ENCODE measurements around the gene UVSSA. TPM values are rescaled to one million over a fixed set of nuclear protein-coding genes. Genes with fewer than 3 reads are reported as not detected.
A peak's percentile ranks its signal among the peaks of the same experiment; 100 is the strongest.

The UVSSA gene
- total RNA-seq, 1 experiment from 2014 or later = 40.4 TPM

- H3K4me1 Mint-ChIP-seq = 0 out of 2 replicates have a peak, but pooled peaks cover 3% of the 10 kb centered on the region
- POLR2A ChIA-PET = no interaction called here
- ATAC-seq = no peak
- no peak overlapping the region for H3K27ac Mint-ChIP-seq
- peak; percentile 10 for DNase-seq (ENCODE audit: low spot score)
- no peaks in the 10 kb centered on the region for H3K9me3 Mint-ChIP-seq
- TF ChIP-seq ZNF263 (CRISPR knock-in tag; IDR thresholded peaks at IDR 0.05; ENCODE audit: low read depth) = no peak
- no peak for TF ChIP-seq EMX1 (CRISPR knock-in tag; IDR thresholded peaks at IDR 0.05)
- no peak for TF ChIP-seq NFE2L1 (CRISPR knock-in tag; IDR thresholded peaks at IDR 0.05)
- no peaks in the 10 kb centered on the region for H3K27me3 Mint-ChIP-seq (ENCODE audit: low read depth)
- CTCF ChIA-PET = interaction anchor here (1.3 kb wide), 1 partner anchor 144 kb away, joined by 4 read pairs; no protein-coding TSS in a partner anchor
- no peak overlapping the region for H3K4me3 Mint-ChIP-seq
- H3K36me3 Mint-ChIP-seq = peaks cover 12% of the 10 kb centered on the region; the same call in 1 of the 2 replicates
Observed at GRCh38 chr4:1367936-1368289, 20.9 kb downstream of the UVSSA start.

- TF ChIP-seq ZNF121 (CRISPR knock-in tag; IDR thresholded peaks at IDR 0.05) (peak; percentile 66; the same call in 1 of the 2 replicates), ZNF281 (CRISPR knock-in tag; IDR thresholded peaks at IDR 0.05) (no peak)
- CTCF ChIA-PET = interaction anchor here (0.8 to 1.6 kb wide), 4 partner anchors 13 to 261 kb away, joined by 3 to 7 read pairs (median 4); no protein-coding TSS in a partner anchor
- Mint-ChIP-seq H3K9me3 (no peaks in the 10 kb centered on the region), H3K27ac (no peak overlapping the region), H3K4me1 (0 out of 2 replicates have a peak, but pooled peaks cover 3% of the 10 kb centered on the region), H3K27me3 (ENCODE audit: low read depth) (no peaks in the 10 kb centered on the region), H3K4me3 (no peak overlapping the region), H3K36me3 (peaks cover 10% of the 10 kb centered on the region; the same call in 1 of the 2 replicates)
- peak; percentile 53 for DNase-seq (ENCODE audit: low spot score)
- POLR2A ChIA-PET = interaction anchor here (0.8 kb wide), 1 partner anchor 305 kb away, joined by 3 read pairs; no protein-coding TSS in a partner anchor
- peak; percentile 65 for ATAC-seq
Observed at GRCh38 chr4:1368421-1369090, 21.5 kb downstream of the UVSSA start.

GRCh38 chr4:1369091-1369450, 22.1 kb downstream of the UVSSA start:
- Mint-ChIP-seq H3K27ac (no peak overlapping the region), H3K27me3 (ENCODE audit: low read depth) (no peaks in the 10 kb centered on the region; the same call in 1 of the 2 replicates), H3K4me3 (no peak overlapping the region)
- TF ChIP-seq AFF4 (CRISPR knock-in tag; IDR thresholded peaks at IDR 0.05; ENCODE audit: borderline replicate concordance) = no peak
- no peak for TF ChIP-seq ZNF281 (CRISPR knock-in tag; IDR thresholded peaks at IDR 0.05)
- no peak for TF ChIP-seq SMAD4 (CRISPR knock-in tag; IDR thresholded peaks at IDR 0.05)
- TF ChIP-seq ELF4 (CRISPR knock-in tag; IDR thresholded peaks at IDR 0.05; ENCODE audit: low read depth) = no peak
- no peak for TF ChIP-seq ZNF425 (CRISPR knock-in tag; conservative IDR thresholded peaks at IDR 0.05)
- no peak for TF ChIP-seq FOXJ3 (CRISPR knock-in tag; IDR thresholded peaks at IDR 0.05; ENCODE audit: borderline replicate concordance)
- TF ChIP-seq E2F4 (CRISPR knock-in tag; IDR thresholded peaks at IDR 0.05; ENCODE audit: borderline replicate concordance, low read depth) = no peak
- no peak for TF ChIP-seq HMGA2 (CRISPR knock-in tag; IDR thresholded peaks at IDR 0.05)
- no peak for TF ChIP-seq TEAD1 (CRISPR knock-in tag; IDR thresholded peaks at IDR 0.05)
- no peak for TF ChIP-seq ZNF317 (CRISPR knock-in tag; IDR thresholded peaks at IDR 0.05; ENCODE audit: borderline replicate concordance, low read depth)
- no peak for TF ChIP-seq ZNF671 (CRISPR knock-in tag; IDR thresholded peaks at IDR 0.05)
- TF ChIP-seq ZNF219 (CRISPR knock-in tag; IDR thresholded peaks at IDR 0.05; ENCODE audit: borderline replicate concordance) = no peak

More at GRCh38 chr4:1369091-1369450, 22.1 kb downstream of the UVSSA start:
- 0 out of 2 replicates have a peak, but pooled peaks cover 3% of the 10 kb centered on the region for H3K4me1 Mint-ChIP-seq
- H3K36me3 Mint-ChIP-seq = peaks cover 14% of the 10 kb centered on the region; the same call in 1 of the 2 replicates
- no peaks in the 10 kb centered on the region for H3K9me3 Mint-ChIP-seq
- no peak for ATAC-seq
- POLR2A ChIA-PET = interaction anchor here (0.8 kb wide), 1 partner anchor 305 kb away, joined by 3 read pairs; no protein-coding TSS in a partner anchor
- CTCF ChIA-PET = interaction anchor here (0.8 to 1.6 kb wide), 4 partner anchors 13 to 260 kb away, joined by 3 to 7 read pairs (median 4); no protein-coding TSS in a partner anchor
- DNase-seq (ENCODE audit: low spot score) = peak; percentile 6
